GM08714 (cell line): ENCODE results near the gene BTBD9.

Experiments
- H3K4me3 ChIP-seq: fragments of 200-500 bp; sonication (Bioruptor generic); 2 replicates; pipeline ENCODE4 v1.5.1; 2014; ENCODE audit warnings: mild to moderate bottlenecking, low read length, inconsistent platforms
- ZNF274 ChIP-seq: IDR thresholded peaks from 2 replicates; pipeline ENCODE4 v1.6.1; 2012; ENCODE audit warnings: mild to moderate bottlenecking, low read depth, low read length

BTBD9 gene

GRCh38 chr6:38572186-38572813 lies 67.4 kb downstream of the BTBD9 start:
- no peak for TF ChIP-seq ZNF274
- no peak overlapping the region for H3K4me3 ChIP-seq

GRCh38 chr6:38571721-38572120 lies 68.0 kb downstream of the BTBD9 start:
- no peak overlapping the region for H3K4me3 ChIP-seq
- TF ChIP-seq ZNF274, result no peak

- no peak overlapping the region for H3K4me3 ChIP-seq
- no peak for TF ChIP-seq ZNF274
These were observed 69.0 kb downstream of the BTBD9 start for GRCh38 chr6:38570750-38571149.

GRCh38 chr6:38567436-38567835 lies 72.3 kb downstream of the BTBD9 start:
- no peak overlapping the region for H3K4me3 ChIP-seq
- no peak for TF ChIP-seq ZNF274

- H3K4me3 ChIP-seq, result no peak overlapping the region
- no peak for TF ChIP-seq ZNF274
These were observed 73.3 kb downstream of the BTBD9 start for GRCh38 chr6:38566295-38567030.

GRCh38 chr6:38564301-38564700 lies 75.4 kb downstream of the BTBD9 start:
- no peak overlapping the region for H3K4me3 ChIP-seq
- no peak for TF ChIP-seq ZNF274

- H3K4me3 ChIP-seq, result no peak overlapping the region
- no peak for TF ChIP-seq ZNF274
These were observed 84.1 kb downstream of the BTBD9 start for GRCh38 chr6:38555606-38556005.

- H3K4me3 ChIP-seq, result no peak overlapping the region
- TF ChIP-seq ZNF274, result no peak
These were observed 84.9 kb downstream of the BTBD9 start for GRCh38 chr6:38554700-38555413.

GRCh38 chr6:38554014-38554413 lies 85.7 kb downstream of the BTBD9 start:
- H3K4me3 ChIP-seq, result no peak overlapping the region
- TF ChIP-seq ZNF274, result no peak

GRCh38 chr6:38552121-38552520 lies 87.6 kb downstream of the BTBD9 start:
- no peak for TF ChIP-seq ZNF274
- H3K4me3 ChIP-seq, result no peak overlapping the region

- H3K4me3 ChIP-seq, result no peak overlapping the region
- no peak for TF ChIP-seq ZNF274
These were observed 89.9 kb downstream of the BTBD9 start for GRCh38 chr6:38549795-38550194.

- H3K4me3 ChIP-seq, result no peak overlapping the region
- TF ChIP-seq ZNF274, result no peak
These were observed 90.5 kb downstream of the BTBD9 start for GRCh38 chr6:38549180-38549579.

- H3K4me3 ChIP-seq, result no peak overlapping the region
- no peak for TF ChIP-seq ZNF274
These were observed 96.7 kb downstream of the BTBD9 start for GRCh38 chr6:38543022-38543421.

GRCh38 chr6:38542031-38542430 lies 97.7 kb downstream of the BTBD9 start:
- no peak for TF ChIP-seq ZNF274
- H3K4me3 ChIP-seq, result no peak overlapping the region

GRCh38 chr6:38533064-38533463 lies 106.7 kb downstream of the BTBD9 start:
- no peak overlapping the region for H3K4me3 ChIP-seq
- TF ChIP-seq ZNF274, result no peak

GRCh38 chr6:38531134-38531533 lies 108.6 kb downstream of the BTBD9 start:
- no peak overlapping the region for H3K4me3 ChIP-seq
- TF ChIP-seq ZNF274, result no peak
